Measurements from ENCODE around the gene MIPEP.

MIPEP gene

DNA sequence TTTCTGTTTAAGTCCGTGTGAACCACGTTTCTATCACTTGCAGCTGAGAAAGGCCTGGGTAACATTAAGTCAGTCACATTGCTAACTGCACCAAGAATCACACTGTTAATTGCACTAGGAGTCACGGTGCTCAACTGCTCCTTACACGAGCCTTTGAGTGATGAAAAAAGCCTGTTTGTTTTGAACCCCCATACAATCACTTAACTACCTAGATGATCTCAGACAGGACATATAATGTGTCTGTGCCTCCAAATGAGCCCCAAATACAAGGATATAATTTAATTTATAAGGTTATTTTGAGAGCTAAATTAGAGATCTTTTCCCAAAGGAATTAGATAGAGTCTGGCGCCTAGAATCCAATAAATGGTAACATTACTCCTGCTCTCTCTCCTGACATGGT lies 84.1 kb downstream of the MIPEP start:
- no peak for DNase-seq

DNA sequence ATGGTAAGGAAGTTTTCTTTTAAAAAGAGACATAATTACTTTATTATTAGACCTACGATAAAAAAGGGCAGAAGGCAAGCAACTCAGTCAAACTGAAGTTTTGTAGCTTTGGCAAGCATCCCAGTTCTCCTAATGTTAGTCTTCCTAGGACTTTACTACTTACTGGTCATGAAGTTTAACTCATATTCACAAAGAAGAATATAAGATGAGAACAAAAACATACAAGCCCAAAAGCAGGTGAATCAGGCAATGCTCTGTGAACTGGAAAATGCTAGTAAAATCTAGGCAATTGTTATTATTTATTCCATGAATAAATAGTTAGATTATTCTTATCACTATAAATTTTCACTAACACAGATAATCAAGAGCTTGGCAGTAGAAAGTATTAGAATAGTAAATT lies 85.0 kb downstream of the MIPEP start:
- no peak for DNase-seq

DNA sequence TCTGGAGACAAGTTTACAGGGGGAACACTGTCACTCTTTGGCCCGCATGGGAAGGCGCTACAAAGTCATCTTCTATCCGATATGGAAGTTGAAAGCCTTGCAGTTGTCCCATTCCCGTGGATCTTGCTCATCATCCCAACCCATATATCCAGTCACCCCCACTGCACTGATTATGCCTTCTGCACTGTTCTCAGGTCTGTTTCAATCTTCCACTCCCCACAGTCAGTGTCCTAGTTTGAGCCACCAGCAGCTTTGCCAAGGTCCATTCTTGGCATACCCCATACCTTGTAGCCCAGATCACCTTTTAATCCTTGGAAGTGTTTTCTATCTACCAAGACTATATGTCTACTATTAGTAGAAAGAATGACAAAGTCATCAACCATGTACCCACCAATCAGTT lies 88.1 kb downstream of the MIPEP start:
- DNase-seq, result no peak

DNA sequence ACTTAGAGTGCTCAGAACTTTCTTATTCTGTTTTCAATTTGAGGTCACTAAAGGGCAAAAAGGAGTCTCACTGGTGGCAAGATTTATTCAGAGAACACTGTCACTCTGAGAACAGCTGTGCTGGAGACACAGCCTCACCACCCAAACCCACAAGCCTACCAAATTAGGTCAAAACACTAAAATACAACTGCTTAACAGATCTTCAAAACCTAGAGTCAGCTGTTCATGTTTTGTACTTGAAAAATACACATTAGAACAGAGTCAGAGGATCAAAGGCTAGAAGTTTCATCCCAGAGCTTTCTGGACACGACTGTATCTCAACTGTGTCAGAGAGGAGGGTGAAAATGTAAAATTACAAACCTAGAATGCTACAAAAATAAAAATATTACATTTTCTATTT lies 89.3 kb downstream of the MIPEP start:
- no peak for DNase-seq

DNA sequence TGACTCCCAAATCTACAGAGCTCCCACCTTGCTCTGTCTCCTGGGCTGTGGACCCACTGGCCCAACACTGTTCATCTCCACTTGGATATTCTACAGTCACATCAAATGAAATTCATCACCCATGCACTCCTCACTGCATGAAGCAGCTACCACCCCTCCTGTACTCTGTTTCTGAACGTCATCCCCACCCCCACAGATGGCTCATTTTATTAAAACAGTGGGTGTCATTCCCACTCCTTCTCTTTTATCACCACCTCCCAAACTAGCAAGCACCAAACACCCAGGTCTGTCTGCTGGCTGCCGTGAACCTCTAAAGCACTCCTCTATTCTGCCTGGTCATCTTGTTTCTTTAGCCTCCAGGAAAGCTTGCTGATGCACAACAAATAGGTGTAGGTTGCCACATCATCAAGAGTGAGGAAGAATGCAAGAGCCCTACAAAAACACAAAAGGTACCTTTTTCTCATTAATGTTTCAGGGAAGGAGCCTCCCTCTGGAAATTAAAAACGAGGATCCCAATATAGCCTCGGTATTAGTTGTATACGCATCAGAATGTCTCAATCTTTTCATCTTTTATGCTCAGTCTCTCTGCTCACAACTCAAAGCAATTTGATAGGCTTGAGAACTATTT lies 91.8 kb downstream of the MIPEP start:
- DNase-seq, result no peak

DNA sequence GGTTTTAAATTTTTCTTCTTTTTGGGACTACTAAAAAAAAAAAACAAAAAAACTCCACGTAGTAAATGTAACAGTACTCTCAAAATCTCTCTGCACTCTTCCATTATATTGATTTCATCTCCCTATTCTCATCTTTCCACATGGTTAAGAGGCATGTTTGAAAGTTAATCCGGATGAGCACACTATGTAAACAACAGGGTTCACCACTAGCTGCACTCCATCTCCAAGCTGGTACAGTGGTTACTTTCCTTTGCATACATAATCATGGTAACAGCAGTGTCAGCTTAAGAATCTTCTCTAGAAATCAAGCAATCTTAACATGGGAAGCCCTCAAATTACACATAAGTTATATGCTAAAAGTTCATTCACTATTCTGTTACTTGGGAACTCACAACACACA lies 92.6 kb downstream of the MIPEP start:
- no peak for DNase-seq

DNA sequence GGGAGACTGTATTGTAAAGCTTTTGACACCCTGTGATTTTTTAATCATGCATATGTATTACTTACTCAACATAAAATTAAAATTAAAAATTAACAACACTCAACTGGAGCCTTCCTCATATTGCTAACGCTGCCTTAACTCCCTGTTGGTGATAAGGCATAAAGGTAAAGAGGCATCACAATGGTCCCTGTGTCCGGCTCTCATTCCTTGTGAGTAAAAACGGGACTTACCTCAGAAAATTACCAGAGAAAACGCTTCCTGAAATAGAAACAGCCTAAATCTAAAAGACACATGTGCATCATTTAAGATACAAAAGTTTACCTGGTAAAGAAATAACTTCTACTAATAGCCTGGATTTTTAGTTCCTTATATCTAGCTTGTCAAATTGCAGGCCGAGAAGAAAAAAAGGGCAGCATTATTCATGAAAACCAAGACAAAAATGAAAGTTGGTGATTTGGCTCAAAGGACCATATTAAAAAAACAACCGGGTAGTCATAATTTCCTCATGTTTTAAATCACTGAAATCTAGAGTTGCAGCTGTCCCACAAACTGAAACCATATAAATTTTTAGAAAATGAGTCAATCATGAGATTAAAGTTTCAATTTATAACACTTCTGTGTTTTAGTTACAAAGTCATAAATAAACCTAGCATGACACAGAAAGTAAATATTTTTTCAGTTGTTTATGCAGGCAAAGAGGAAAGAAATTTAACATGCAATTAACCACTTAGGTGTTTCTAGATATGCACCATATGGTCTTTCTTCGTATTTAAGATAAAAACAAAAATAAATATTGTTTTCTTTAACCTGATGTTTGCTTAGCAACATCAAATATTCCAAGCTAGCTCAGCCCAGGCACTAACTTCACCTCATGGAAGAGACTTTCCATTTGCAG lies 94.7 kb downstream of the MIPEP start:
- DNase-seq, result no peak

DNA sequence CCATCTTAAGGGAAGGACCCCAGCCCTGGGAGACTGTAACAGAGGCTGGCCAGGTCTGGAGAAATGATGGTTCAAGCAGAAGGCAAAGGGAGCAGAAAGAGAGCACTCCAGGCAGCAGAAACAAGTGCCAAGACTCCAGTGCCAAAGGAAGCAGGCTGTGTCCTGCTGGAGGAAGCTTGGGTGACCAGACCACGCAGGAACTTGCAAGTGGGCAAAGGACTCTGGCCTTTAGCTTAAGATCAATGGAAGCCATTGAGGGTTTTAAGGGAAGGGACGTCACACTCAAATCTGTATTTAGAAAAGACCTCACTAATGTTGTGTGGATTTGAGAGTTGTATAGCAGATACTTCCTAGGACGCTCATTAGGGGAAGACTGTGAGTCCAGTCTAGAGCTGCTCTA lies 95.5 kb downstream of the MIPEP start:
- no peak for DNase-seq

DNA sequence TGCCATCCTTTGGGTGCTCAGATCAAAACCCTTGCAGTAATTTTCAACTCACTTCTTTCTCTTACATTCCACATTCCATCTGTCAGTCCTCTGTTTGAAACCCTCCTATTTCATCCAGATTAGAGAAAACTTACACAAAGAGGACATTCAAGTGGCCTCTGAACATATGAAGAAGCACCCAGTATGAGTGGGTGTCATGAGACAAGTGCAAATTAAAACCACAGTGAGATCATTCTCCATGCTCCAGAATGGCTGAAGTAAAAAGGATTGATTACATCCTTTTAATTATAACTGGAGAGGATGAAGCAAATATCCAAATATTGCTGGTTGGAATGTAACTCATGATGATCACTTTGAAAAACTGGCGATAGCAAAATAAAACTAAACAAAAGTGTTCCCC lies 96.5 kb downstream of the MIPEP start:
- no peak for DNase-seq

DNA sequence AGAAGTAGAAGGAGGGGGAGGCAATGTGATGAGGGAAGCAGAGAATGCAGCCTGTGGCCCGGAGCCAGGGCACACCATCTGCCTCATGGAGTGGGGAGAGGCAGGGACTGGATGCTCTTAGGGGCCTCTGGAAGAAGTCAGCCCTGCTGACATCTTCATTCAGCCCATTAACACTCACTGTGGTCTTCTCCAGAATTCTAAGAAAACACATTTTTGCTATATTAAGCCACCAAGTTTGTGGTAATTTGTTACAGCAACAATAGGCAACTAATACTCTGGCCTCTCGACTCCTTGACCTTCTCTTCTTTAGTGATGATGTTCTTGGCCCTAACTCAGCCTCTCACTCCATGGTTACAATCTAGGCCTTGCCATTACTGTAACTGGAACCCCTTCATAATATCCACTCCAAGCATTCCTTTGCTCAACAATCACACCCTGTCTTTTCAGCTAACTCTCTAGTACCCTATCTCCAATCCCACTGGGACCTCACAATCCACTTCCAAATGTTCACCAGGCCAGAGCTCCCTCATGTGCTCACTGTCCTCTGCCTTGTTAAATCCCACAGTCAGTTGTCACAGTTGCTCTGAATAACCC lies 98.5 kb downstream of the MIPEP start:
- no peak for DNase-seq

DNA sequence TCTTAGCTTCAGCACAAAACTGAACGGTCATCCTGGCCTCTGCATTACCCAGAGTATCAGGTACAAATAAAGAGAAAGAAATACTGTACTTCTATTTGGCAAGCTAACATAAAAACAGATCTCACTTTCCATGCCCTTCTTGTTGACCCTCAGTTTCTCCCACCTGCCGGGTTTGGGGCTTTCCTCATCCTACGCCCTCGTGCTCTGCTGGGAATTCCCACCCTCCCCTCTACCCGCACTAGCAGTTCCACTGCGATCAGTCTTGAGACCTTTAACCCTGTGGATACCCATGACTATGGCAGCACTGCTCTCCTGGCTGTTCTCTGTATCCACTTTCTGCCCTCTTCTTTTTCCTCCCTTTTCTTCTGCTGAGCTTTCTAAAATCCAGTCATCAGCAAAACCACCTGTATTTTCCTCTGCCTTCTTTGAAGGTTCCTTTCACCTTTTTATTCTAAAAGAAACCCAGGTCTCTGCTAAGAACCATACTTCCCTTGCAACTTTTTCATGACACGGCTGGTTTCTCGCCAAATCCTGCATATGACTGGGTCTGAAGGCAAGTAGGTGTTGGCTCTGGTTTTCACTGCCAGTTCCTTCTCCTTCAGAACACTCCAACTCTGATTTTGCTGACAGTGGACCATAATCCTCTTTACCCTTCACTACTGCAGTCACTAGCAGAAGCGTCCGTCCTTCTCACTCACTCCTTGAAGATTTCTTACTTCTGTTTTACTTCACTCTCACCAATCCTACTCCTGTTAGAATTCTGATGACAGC lies 99.4 kb downstream of the MIPEP start:
- DNase-seq, result no peak

DNA sequence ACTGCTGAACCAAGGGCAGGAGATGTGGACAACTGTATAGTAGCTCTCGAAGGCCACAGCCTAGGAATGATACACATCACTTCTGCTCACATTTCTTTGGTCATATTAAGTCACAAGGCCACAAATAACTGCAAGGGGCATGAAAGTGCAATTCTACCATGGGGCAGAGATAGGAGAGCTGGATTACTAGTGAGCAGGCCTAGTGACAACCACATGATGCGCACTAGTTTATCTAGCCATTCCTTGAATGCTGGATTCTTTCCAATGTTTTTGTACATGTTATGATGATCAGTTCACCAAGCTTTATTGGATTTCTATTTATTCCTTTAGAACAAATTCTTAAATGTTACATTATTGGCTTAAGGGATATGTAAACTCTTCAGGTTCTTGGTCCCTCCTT lies 100.7 kb downstream of the MIPEP start:
- no peak for DNase-seq

DNA sequence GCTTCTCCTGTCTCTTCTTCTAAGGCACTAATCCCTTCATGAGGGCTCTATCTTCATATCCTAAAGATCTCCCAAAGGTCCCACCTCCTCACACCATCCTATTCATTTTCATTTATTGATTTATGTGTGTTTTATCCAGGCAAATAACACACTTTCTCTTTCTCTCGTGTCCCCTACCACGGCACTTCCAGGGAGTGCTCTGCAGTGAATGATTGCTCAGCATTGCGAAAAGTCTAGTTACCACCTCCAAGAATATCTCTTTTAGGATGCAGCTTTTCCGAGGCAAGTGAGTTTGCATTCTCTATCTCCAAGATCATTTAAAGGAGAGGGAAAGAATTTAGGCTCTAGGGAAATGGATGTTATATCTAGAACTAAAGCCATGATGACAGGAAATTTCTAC lies 101.7 kb downstream of the MIPEP start:
- DNase-seq, result no peak

DNA sequence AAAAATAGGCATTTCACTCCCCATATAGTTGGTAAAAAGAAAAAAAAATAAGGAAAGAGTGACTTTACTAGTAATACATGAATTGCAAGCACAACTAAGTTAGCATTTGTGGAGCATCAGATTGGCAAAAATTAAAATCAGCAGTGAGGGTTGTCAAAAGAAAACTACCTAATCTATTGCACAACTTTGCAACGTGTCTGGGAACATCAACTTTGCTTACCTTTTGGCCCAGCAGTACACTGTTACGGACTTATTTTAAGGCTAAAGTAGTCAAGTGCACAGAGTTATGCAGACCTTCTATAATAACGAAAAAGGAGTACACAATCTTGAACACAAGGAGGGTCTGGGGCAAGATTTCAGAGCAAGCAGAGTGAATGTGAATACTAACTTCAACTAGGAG lies 102.6 kb downstream of the MIPEP start:
- DNase-seq, result no peak

DNA sequence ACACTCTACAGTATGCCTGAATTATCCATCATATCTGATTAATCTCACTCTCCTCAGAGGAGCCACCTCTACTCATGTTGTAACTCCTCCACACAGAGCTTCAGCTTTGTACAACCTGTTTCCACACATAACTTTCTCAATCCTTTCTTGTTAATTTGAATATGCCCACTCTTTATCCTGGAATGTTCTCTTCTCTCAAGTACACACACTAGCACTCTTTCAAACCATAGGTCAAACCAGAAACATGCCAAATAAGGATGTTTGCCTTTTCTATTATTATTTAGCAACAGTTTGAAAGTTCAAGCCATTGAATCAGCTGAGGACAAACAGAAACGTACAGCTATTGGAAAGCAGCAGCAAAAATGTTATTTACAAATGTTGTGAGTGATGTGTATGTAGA lies 110.3 kb downstream of the MIPEP start:
- no peak for DNase-seq

DNA sequence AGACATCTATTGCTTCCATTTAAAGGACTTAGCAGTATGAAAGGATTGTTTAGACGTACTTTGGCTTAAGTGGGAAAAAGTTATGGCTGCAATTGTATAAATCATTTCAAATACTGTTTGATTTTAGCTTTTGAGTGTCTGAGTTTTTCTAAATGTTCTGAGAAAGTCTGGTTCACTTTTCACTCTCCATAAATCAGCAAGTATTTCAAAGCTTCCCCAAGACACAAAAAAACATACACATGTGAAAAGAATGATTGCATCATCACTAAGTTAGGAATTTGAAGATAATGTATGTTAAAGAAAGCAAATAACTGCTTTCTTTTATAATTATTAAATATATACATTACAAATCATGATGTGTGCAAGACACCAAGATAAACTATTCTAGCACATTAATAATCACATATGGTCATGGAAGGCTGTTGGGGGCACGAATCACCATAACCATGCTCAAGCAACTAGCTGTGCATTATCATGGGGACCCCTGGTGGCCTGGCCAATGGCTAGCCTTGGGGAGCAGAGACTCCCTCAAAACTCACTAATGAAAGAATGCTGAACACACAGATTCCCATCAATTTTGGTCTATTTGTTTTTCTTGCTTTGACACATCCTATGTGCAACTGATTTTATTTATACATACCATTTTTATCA lies 111.1 kb downstream of the MIPEP start:
- DNase-seq, result no peak

DNA sequence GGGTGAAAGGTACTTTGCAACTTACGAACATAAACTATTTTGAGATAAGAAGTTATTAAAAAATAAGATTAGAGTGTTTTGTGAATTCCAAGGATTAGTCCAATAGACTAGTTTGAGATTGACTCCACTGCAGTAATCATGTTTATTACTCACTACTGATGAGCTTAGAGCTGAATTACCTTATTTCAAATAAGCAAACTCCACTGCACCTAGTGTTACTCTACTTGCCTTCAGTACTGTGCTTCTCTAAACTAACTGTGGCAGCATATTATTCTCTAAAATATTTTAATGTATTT lies 111.7 kb downstream of the MIPEP start:
- no peak for DNase-seq

DNA sequence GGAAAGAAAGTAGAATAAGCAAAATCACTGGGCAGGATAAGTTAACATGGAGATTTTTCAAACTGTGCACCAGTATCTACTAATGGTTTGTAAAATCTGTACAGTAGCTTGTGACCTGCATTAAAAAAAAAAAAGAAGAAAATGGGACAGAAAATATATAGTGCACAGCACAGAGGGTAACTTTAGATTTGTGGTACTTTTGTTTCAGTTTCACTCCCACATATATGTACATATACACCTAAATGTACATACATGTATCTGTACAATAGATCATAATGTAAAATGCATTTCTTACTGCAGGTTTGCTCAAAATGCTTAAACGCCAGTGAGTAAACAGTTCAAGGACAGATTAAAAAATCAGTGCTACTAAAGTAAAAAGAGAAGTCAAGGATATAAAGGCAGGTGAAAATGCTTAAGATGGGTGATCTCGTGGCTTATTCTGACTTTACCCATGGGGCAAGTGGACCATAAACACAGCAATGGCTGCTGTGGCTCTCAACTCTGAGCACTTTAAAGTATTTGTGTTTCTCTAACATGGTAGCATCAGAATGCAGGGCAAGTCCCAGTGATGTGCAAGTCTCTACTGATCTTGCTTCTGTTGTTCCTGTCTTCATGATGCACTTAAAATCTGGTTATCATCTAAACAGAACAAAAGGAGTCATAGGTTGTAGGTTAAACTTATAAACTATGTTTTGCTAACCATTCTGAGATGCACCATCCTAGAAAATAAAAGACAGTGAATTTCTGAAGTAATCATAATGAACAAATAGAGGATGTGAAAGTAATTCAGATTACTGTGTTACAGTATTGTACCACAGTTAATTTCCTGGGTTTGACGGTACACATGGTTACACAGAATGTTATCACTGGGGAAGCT lies 112.3 kb downstream of the MIPEP start:
- no peak for DNase-seq

DNA sequence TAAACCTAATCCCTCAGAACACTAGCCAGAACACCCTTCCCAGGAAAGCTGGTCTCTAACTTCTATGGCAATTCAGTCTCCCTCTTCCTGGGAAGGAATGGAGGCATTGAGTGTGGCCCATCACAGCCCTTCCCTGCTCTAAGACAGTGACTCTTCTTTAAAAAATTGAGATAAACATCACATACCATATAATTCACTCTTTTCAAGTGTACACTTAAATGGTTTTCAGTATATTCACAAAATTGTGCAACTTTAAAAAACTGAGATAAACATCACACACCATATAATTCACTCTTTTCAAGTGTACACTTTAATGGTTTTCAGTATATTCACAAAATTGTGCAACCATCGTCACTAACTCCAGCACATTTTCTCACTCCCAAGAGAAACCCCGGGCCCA lies 116.5 kb downstream of the MIPEP start:
- DNase-seq, result no peak

DNA sequence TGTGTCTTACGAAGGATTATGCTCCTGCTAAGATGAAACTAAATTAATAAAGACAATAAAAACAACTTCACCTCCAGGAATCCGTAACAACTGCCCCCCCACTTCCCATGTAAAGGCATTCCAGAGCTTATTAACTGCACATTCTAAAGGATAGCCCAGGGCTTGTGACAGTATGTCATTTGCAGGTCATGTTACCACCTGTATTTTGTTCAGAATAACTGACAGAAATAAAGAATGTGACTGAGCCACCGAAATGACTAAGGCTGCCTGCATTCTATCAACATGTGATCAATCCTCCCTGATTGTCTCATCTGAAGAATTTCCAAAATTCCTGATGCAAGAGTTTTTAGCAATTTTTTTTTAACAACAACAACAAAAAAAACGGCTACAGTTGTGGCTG lies 117.2 kb downstream of the MIPEP start:
- no peak for DNase-seq

DNA sequence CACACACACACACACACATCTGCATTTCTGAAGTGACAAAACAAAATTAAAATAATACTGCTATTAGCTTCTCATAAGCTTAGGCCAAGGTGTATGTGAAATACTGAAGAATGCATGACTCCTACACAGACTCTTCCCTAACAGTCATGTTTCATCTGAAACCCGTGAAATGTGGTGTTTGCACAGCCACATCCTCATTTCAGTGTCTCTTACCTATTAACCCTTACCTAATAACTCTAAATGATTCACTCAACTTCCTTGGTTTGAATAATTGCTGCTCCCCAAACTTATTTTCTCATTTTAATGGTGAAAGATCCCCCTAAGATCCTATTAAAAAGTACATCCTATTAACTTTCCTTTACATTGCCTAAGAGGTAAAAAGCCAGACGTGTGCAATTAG lies 117.6 kb downstream of the MIPEP start:
- DNase-seq, result no peak

DNA sequence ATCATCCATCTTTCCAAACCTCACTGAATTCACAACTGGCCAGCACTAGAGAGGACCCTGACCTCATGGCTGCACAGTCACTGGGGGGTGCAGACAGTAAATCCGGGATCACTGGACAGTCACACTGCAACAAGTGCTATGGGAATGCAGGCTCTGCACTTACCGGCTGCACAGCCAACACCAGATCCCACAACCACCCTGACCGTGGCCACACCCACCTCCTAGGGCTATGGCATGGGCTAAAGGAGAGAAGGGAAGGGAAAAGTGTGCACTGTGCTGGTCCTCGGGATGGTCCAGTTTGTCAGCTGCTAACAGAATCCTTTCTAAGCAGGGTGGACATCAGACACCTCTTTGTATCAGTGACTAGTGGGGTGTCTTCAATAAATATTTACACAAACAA lies 118.2 kb downstream of the MIPEP start:
- DNase-seq, result no peak
